ENCODE data around the gene PRSS36.
A peak's percentile ranks its signal among the peaks of the same experiment; 100 is the strongest.
"Not testable (repeated sequence)": the region's sequence is repeated elsewhere in the genome, so short reads cannot be mapped to it uniquely, and the experiment has no call there.

Gene PRSS36

GRCh38 chr16:31149894-31150890 is at the start of gene PRSS36:
PRSS36 (minus strand) TSS chr16:31150066; CDS start chr16:31150035, 31 bp downstream.
- TF ChIP-seq, protein P1, sequence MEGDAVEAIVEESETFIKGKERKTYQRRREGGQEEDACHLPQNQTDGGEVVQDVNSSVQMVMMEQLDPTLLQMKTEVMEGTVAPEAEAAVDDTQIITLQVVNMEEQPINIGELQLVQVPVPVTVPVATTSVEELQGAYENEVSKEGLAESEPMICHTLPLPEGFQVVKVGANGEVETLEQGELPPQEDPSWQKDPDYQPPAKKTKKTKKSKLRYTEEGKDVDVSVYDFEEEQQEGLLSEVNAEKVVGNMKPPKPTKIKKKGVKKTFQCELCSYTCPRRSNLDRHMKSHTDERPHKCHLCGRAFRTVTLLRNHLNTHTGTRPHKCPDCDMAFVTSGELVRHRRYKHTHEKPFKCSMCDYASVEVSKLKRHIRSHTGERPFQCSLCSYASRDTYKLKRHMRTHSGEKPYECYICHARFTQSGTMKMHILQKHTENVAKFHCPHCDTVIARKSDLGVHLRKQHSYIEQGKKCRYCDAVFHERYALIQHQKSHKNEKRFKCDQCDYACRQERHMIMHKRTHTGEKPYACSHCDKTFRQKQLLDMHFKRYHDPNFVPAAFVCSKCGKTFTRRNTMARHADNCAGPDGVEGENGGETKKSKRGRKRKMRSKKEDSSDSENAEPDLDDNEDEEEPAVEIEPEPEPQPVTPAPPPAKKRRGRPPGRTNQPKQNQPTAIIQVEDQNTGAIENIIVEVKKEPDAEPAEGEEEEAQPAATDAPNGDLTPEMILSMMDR (conservative IDR thresholded peaks at IDR 0.05; ENCODE audit: low read depth) = no peak
- DNase-seq (ENCODE audit: low spot score) = no peak
- ChIA-PET POLR2A (ENCODE audit: low non-redundant PET) (no interaction called here), CTCF (interaction anchor here (0.6 kb wide), 1 partner anchor 358 kb away, joined by 3 read pairs; the partner anchor contains the start of gene RUSF1)
- H3K27ac ChIP-seq = no peak within 1 kb of the TSS

- TF ChIP-seq, protein P1 (conservative IDR thresholded peaks at IDR 0.05; ENCODE audit: low read depth) = no peak
- peak overlapping the region; percentile 89 for H3K27ac ChIP-seq
- no peak for DNase-seq (ENCODE audit: low spot score)
- ChIA-PET POLR2A (ENCODE audit: low non-redundant PET) (no interaction called here), CTCF (no interaction called here)
Observed at GRCh38 chr16:31199430-31200041, 49.7 kb upstream of the PRSS36 start.

DNA sequence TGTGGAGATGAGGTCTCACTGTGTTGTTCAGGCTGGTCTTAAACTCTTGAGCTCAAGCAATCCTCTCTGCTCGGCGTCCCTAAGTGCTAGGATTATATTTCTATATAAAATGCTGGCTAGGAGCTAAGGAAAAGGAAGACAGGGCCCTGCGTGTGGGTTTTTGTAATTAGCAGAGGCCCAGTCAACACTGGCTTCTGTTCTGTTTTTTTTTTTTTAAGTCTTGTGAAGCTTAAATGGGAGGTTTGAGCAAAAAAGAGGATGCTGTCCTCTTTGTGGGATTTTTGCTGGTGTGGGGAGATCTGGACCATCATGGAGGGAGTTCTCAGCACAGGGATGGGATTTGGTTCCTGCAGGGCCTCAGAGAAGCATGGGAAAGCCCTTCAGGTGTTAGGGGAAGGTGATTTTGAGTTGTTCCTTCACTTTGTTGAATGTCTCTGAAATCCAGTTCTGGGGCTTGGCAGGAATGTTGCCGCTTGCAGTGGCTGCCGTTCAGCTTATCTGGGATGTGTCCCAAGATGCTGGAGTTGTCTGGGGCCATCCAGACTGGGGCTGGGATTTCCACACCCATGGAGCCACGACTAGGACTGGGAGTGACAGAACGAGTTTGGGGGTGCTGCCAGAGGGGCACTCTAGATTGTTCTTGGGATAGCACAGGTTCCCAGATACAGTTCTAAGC is 48.5 kb upstream of the PRSS36 start:
- H3K27ac ChIP-seq = peak overlapping the region; percentile 63
- ChIA-PET CTCF (interaction anchor here (0.6 to 1.1 kb wide), 2 partner anchors 184 to 495 kb away, joined by 3 read pairs; no protein-coding TSS in a partner anchor), POLR2A (ENCODE audit: low non-redundant PET) (no interaction called here)
- no peak for DNase-seq (ENCODE audit: low spot score)
- TF ChIP-seq, protein P1 (conservative IDR thresholded peaks at IDR 0.05; ENCODE audit: low read depth) = no peak

DNA sequence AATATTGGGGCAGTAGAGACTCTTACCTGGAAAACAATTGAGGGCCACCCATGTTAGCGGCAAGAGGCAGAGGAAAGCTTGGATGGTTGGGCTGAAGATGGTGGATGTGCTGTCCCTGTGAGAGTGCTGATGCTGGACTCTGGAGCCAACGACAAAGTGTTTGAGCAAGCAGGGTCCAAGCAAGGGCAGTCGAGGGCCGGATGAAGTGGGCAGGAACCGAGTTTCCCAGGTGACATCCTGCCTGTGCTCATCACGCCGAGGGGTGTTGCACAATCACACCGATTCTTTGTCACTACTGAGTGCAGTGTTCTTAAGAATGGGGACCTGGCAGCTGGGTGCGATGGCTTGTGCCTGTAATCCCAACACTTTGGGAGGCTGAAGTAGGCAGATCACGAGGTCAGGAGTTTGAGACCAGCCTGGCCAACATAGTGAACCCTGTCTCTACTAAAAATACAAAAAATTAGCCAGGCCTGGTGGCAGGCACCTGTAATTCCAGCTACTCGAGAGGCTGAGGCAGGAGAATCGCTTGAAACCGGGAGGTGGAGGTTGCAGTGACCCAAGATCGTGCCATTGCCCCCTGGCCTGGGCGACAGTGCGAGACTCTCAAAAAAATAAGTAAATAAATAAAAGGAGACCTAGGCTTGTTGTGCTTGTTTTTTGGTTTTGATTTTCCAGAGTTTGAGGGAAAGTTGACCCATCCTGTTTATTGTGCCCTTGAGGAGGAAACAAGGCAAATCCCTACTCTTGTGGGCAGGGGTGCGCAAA is 46.6 kb upstream of the PRSS36 start:
- POLR2A ChIA-PET (ENCODE audit: low non-redundant PET) = no interaction called here
- TF ChIP-seq, protein P1 (conservative IDR thresholded peaks at IDR 0.05; ENCODE audit: low read depth) = no peak
- DNase-seq (ENCODE audit: low spot score) = no peak
- H3K27ac ChIP-seq = peak overlapping the region; percentile 44
- CTCF ChIA-PET = no interaction called here

DNA sequence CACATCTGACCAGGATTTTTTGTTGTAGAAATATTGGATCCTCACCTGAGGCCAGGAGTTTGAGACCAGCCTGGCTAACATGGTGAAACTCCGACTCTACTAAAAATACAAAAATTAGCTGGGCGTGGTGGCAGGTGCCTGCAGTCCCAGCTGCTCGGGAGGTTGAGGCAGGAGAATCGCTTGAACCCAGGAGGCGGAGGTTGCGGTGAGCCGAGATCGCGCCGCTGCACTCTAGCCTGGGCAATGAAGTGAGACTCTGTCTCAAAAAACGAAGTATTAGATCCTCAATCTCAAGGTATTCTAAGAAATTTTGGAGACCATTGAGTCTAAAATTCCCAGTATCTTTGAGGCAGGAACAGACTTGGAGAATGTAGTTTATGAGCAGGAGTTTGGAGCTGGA is 46.0 kb upstream of the PRSS36 start:
- CTCF ChIA-PET; POLR2A ChIA-PET (ENCODE audit: low non-redundant PET); DNase-seq (ENCODE audit: low spot score): not testable (repeated sequence)
- H3K27ac ChIP-seq = 0 out of 2 replicates have a peak overlapping the region, but pooled peaks have one; percentile 44

GRCh38 chr16:31194898-31195297 is 45.0 kb upstream of the PRSS36 start:
- POLR2A ChIA-PET (ENCODE audit: low non-redundant PET) = no interaction called here
- TF ChIP-seq, protein P1 (conservative IDR thresholded peaks at IDR 0.05; ENCODE audit: low read depth) = no peak
- CTCF ChIA-PET = no interaction called here
- H3K27ac ChIP-seq = no peak overlapping the region
- no peak for DNase-seq (ENCODE audit: low spot score)

Data from RWPE1 (cell line).